HG03045 (cell line): ENCODE measurements around the gene ST6GALNAC3.

ENCODE experiments used
- ATAC-seq: cut with Tn5 transposase; IDR thresholded peaks from one replicate; pipeline ENCODE4 v1.9.1; 2021; ENCODE audit warnings: mild to moderate bottlenecking, moderate library complexity; ENCODE audit not compliant: unreplicated experiment

Gene ST6GALNAC3

GRCh38 chr1:76186554-76187170, 112.1 kb downstream of the ST6GALNAC3 start:
- no peak for ATAC-seq

- ATAC-seq, result no peak
Measured at GRCh38 chr1:76187436-76187835, 112.9 kb downstream of the ST6GALNAC3 start.

GRCh38 chr1:76189310-76189709, 114.8 kb downstream of the ST6GALNAC3 start:
- ATAC-seq, result no peak

- no peak for ATAC-seq
Measured at GRCh38 chr1:76190749-76191424, 116.3 kb downstream of the ST6GALNAC3 start.

GRCh38 chr1:76191561-76191960, 117.0 kb downstream of the ST6GALNAC3 start:
- no peak for ATAC-seq

GRCh38 chr1:76198452-76198851, 123.9 kb downstream of the ST6GALNAC3 start:
- no peak for ATAC-seq

GRCh38 chr1:76202670-76203069, 128.1 kb downstream of the ST6GALNAC3 start:
- no peak for ATAC-seq

GRCh38 chr1:76203127-76203526, 128.6 kb downstream of the ST6GALNAC3 start:
- ATAC-seq, result no peak

- no peak for ATAC-seq
Measured at GRCh38 chr1:76209238-76209637, 134.7 kb downstream of the ST6GALNAC3 start.

- no peak for ATAC-seq
Measured at GRCh38 chr1:76209648-76210047, 135.1 kb downstream of the ST6GALNAC3 start.

- no peak for ATAC-seq
Measured at GRCh38 chr1:76210160-76210559, 135.6 kb downstream of the ST6GALNAC3 start.

- no peak for ATAC-seq
Measured at GRCh38 chr1:76218888-76219287, 144.3 kb downstream of the ST6GALNAC3 start.

- ATAC-seq, result no peak
Measured at GRCh38 chr1:76219366-76219818, 144.8 kb downstream of the ST6GALNAC3 start.

- ATAC-seq, result no peak
Measured at GRCh38 chr1:76224752-76225151, 150.2 kb downstream of the ST6GALNAC3 start.

- no peak for ATAC-seq
Measured at GRCh38 chr1:76225526-76225925, 151.0 kb downstream of the ST6GALNAC3 start.

- ATAC-seq, result no peak
Measured at GRCh38 chr1:76227621-76228020, 153.1 kb downstream of the ST6GALNAC3 start.

- no peak for ATAC-seq
Measured at GRCh38 chr1:76229279-76230005, 154.9 kb downstream of the ST6GALNAC3 start.

GRCh38 chr1:76230842-76231281, 156.3 kb downstream of the ST6GALNAC3 start:
- no peak for ATAC-seq

- no peak for ATAC-seq
Measured at GRCh38 chr1:76231320-76231719, 156.8 kb downstream of the ST6GALNAC3 start.

- no peak for ATAC-seq
Measured at GRCh38 chr1:76232666-76233065, 158.1 kb downstream of the ST6GALNAC3 start.

- no peak for ATAC-seq
Measured at GRCh38 chr1:76234061-76234460, 159.5 kb downstream of the ST6GALNAC3 start.

GRCh38 chr1:76237211-76237610, 162.7 kb downstream of the ST6GALNAC3 start:
- no peak for ATAC-seq
